Measurements from ENCODE around the gene VWA5B2. TPM values are rescaled to one million over a fixed set of nuclear protein-coding genes. Genes with fewer than 3 reads are reported as not detected.

The VWA5B2 gene
- total and polyA plus RNA-seq, 9 of the 15 experiments (the other 6 are each of a cell fraction or from before 2014, with no cell fraction given) = 0.04 TPM; not detected in 8

DNA sequence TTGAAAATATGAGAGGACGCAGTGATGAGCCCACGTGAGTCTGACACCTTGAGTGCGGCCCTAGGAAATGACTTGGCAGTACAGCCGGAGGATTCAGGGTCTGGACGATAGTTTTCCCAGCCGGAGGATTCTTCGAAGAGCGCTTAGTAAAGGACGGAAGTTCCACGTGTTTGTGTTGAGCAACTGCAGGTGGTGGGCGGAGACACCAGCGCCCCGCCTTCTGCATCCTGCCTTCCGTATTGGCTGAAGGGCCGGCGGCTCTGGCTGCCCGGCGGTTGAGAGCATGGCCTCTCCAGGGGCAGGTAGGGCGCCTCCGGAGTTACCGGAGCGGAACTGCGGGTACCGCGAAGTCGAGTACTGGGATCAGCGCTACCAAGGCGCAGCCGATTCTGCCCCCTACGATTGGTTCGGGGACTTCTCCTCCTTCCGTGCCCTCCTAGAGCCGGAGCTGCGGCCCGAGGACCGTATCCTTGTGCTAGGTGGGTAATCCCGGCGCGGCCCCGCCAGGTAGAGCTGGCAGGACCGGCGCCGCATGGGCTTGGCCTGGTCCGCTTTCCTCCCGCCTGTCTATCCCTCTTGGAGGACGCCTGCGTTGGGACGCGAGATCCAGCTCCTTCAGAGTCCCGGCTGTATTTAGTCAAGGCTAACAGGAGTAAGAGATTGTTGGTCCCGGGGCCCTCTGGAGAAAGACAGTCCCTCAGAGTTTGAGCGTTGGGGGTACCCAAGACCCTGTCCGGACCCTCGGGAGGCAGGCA, 20.2 kb downstream of the VWA5B2 start, which contains the start of gene EEF1AKMT4 (continued):
- TF ChIP-seq ZNF444 (CRISPR knock-in tag; IDR thresholded peaks at IDR 0.05) = no peak
- no peak for TF ChIP-seq NCOA2 (IDR thresholded peaks at IDR 0.05; ENCODE audit: partially characterized antibody in 2 of 2)
- TF ChIP-seq, protein P1, sequence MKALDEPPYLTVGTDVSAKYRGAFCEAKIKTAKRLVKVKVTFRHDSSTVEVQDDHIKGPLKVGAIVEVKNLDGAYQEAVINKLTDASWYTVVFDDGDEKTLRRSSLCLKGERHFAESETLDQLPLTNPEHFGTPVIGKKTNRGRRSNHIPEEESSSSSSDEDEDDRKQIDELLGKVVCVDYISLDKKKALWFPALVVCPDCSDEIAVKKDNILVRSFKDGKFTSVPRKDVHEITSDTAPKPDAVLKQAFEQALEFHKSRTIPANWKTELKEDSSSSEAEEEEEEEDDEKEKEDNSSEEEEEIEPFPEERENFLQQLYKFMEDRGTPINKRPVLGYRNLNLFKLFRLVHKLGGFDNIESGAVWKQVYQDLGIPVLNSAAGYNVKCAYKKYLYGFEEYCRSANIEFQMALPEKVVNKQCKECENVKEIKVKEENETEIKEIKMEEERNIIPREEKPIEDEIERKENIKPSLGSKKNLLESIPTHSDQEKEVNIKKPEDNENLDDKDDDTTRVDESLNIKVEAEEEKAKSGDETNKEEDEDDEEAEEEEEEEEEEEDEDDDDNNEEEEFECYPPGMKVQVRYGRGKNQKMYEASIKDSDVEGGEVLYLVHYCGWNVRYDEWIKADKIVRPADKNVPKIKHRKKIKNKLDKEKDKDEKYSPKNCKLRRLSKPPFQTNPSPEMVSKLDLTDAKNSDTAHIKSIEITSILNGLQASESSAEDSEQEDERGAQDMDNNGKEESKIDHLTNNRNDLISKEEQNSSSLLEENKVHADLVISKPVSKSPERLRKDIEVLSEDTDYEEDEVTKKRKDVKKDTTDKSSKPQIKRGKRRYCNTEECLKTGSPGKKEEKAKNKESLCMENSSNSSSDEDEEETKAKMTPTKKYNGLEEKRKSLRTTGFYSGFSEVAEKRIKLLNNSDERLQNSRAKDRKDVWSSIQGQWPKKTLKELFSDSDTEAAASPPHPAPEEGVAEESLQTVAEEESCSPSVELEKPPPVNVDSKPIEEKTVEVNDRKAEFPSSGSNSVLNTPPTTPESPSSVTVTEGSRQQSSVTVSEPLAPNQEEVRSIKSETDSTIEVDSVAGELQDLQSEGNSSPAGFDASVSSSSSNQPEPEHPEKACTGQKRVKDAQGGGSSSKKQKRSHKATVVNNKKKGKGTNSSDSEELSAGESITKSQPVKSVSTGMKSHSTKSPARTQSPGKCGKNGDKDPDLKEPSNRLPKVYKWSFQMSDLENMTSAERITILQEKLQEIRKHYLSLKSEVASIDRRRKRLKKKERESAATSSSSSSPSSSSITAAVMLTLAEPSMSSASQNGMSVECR (CRISPR knock-in tag; IDR thresholded peaks at IDR 0.05) = peak; percentile 59
- TF ChIP-seq, protein P2, sequence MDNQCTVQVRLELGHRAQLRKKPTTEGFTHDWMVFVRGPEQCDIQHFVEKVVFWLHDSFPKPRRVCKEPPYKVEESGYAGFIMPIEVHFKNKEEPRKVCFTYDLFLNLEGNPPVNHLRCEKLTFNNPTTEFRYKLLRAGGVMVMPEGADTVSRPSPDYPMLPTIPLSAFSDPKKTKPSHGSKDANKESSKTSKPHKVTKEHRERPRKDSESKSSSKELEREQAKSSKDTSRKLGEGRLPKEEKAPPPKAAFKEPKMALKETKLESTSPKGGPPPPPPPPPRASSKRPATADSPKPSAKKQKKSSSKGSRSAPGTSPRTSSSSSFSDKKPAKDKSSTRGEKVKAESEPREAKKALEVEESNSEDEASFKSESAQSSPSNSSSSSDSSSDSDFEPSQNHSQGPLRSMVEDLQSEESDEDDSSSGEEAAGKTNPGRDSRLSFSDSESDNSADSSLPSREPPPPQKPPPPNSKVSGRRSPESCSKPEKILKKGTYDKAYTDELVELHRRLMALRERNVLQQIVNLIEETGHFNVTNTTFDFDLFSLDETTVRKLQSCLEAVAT (IDR thresholded peaks at IDR 0.05) = no peak
- TF ChIP-seq SMAD3 (CRISPR knock-in tag; conservative IDR thresholded peaks at IDR 0.05) = no peak
- TF ChIP-seq, protein P3, sequence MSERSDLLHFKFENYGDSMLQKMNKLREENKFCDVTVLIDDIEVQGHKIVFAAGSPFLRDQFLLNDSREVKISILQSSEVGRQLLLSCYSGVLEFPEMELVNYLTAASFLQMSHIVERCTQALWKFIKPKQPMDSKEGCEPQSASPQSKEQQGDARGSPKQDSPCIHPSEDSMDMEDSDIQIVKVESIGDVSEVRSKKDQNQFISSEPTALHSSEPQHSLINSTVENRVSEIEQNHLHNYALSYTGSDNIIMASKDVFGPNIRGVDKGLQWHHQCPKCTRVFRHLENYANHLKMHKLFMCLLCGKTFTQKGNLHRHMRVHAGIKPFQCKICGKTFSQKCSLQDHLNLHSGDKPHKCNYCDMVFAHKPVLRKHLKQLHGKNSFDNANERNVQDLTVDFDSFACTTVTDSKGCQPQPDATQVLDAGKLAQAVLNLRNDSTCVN (CRISPR knock-in tag; IDR thresholded peaks at IDR 0.05) = no peak
- TF ChIP-seq, protein P4, sequence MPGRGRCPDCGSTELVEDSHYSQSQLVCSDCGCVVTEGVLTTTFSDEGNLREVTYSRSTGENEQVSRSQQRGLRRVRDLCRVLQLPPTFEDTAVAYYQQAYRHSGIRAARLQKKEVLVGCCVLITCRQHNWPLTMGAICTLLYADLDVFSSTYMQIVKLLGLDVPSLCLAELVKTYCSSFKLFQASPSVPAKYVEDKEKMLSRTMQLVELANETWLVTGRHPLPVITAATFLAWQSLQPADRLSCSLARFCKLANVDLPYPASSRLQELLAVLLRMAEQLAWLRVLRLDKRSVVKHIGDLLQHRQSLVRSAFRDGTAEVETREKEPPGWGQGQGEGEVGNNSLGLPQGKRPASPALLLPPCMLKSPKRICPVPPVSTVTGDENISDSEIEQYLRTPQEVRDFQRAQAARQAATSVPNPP (IDR thresholded peaks at IDR 0.05; ENCODE audit: borderline replicate concordance, insufficient read depth, insufficient read length) = no peak
- TF ChIP-seq SMC3 (conservative IDR thresholded peaks at IDR 0.05; ENCODE audit: insufficient read depth, low read depth, low read length) = 0 out of 2 replicates have a peak, but pooled peaks have one; percentile 28
- TF ChIP-seq C11orf30 (IDR thresholded peaks at IDR 0.05; ENCODE audit: low read depth) = no peak
- no peak for TF ChIP-seq SRSF9 (IDR thresholded peaks at IDR 0.05; ENCODE audit: borderline replicate concordance, low read depth, low read length)
- peak; percentile 83 for TF ChIP-seq SP1 (CRISPR knock-in tag; IDR thresholded peaks at IDR 0.05)
- TF ChIP-seq NFRKB (IDR thresholded peaks at IDR 0.05; ENCODE audit: low read depth) = no peak
- TF ChIP-seq, protein P5, sequence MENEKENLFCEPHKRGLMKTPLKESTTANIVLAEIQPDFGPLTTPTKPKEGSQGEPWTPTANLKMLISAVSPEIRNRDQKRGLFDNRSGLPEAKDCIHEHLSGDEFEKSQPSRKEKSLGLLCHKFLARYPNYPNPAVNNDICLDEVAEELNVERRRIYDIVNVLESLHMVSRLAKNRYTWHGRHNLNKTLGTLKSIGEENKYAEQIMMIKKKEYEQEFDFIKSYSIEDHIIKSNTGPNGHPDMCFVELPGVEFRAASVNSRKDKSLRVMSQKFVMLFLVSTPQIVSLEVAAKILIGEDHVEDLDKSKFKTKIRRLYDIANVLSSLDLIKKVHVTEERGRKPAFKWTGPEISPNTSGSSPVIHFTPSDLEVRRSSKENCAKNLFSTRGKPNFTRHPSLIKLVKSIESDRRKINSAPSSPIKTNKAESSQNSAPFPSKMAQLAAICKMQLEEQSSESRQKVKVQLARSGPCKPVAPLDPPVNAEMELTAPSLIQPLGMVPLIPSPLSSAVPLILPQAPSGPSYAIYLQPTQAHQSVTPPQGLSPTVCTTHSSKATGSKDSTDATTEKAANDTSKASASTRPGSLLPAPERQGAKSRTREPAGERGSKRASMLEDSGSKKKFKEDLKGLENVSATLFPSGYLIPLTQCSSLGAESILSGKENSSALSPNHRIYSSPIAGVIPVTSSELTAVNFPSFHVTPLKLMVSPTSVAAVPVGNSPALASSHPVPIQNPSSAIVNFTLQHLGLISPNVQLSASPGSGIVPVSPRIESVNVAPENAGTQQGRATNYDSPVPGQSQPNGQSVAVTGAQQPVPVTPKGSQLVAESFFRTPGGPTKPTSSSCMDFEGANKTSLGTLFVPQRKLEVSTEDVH (IDR thresholded peaks at IDR 0.05; ENCODE audit: low read depth, partially characterized antibody) = no peak
- TF ChIP-seq NR2F6 (CRISPR knock-in tag; IDR thresholded peaks at IDR 0.05) = no peak
- no peak for TF ChIP-seq JUNB (CRISPR knock-in tag; conservative IDR thresholded peaks at IDR 0.05)
- no peak for TF ChIP-seq STAT5B (CRISPR knock-in tag; IDR thresholded peaks at IDR 0.05)

All from K562 (cell line).